B cell (primary cell): ENCODE data around the gene STK4. TPM values are rescaled to one million over a fixed set of nuclear protein-coding genes. Genes with fewer than 3 reads are reported as not detected.

ENCODE experiments used
- ATAC-seq: fragments of 200-7000 bp; cut with Tn5 transposase; one replicate; pipeline ENCODE4 v1.10.0; 2021; ENCODE audit warnings: low read depth, mild to moderate bottlenecking, moderate number of reproducible peaks, moderate library complexity
- CTCF ChIA-PET: fragments of 350-600 bp; sonication (Branson Sonifier 250); formaldehyde crosslinking; loops from one replicate; lab custom pipeline; 2021; ENCODE audit warnings: antibody characterized with exemption, inconsistent platforms; lab: Charles Lee
- POLR2A ChIA-PET: fragments of 350-600 bp; sonication (Branson Sonifier 250); formaldehyde crosslinking; loops from one replicate; lab custom pipeline; 2021; ENCODE audit warnings: antibody characterized with exemption; lab: Charles Lee
- DNase-seq: peaks from one replicate; pipeline ENCODE4 v3.0.0; 2013
- H2AFZ ChIP-seq: 2 replicates; pipeline ENCODE4 v1.6.1; 2012; ENCODE audit warnings: mild to moderate bottlenecking, low read depth, low read length; ENCODE audit not compliant: insufficient read depth, poor library complexity, severe bottlenecking
- H3K27ac ChIP-seq, 2 donors: 1 replicate in 1 of 2; 2 replicates in 1 of 2; pipeline ENCODE4 v1.5.1; 2012 to 2013; ENCODE audit warnings: low read length in 2 of 2, mild to moderate bottlenecking in 2 of 2, moderate library complexity in 1 of 2
- H3K27me3 ChIP-seq, 4 experiments: fragments of 200-600 bp in 1 of 4; sonication (generic) in 1 of 4; replicated peaks in 1 of 4; 1 replicate in 2 of 4; 2 replicates in 2 of 4; pipeline versions ENCODE4 v1.6.1 to v1.7.0; 2013 to 2016; ENCODE audit warnings: low read length in 3 of 4, mild to moderate bottlenecking in 2 of 4, mixed read lengths in 1 of 4, moderate library complexity in 1 of 4; ENCODE audit not compliant: insufficient read depth in 4 of 4, control insufficient read depth in 3 of 4; ENCODE audit errors: control extremely low read depth in 1 of 4
- H3K36me3 ChIP-seq, 2 experiments: replicated peaks in 1 of 2; 1 replicate in 1 of 2; 2 replicates in 1 of 2; pipeline versions ENCODE4 v1.6.1 to v1.7.1; 2013; ENCODE audit warnings: low read length in 1 of 2; ENCODE audit not compliant: insufficient read depth in 2 of 2, control insufficient read depth in 1 of 2; ENCODE audit errors: control extremely low read depth in 1 of 2, extremely low read depth in 1 of 2
- H3K4me1 ChIP-seq, 2 donors: fragments of 200-600 bp in 1 of 2; sonication (generic) in 1 of 2; 1 replicate in 1 of 2; 2 replicates in 1 of 2; pipeline versions ENCODE4 v1.5.1 to v1.6.1; 2013 to 2017; ENCODE audit warnings: low read length in 2 of 2; ENCODE audit not compliant: control insufficient read depth in 2 of 2, insufficient read depth in 2 of 2
- H3K4me2 ChIP-seq: replicated peaks from 2 replicates; pipeline ENCODE3; 2012; ENCODE audit warnings: mild to moderate bottlenecking, low read depth, low read length; ENCODE audit not compliant: poor library complexity, severe bottlenecking
- H3K4me3 ChIP-seq, 5 experiments: fragments of 200-600 bp in 1 of 5; sonication (generic) in 1 of 5; 1 replicate in 3 of 5; 2 replicates in 2 of 5; pipeline versions ENCODE4 v1.5.1 to v1.7.0; 2011 to 2016; ENCODE audit warnings: low read length in 4 of 5, mild to moderate bottlenecking in 4 of 5, low read depth in 2 of 5, control low read depth in 1 of 5, moderate library complexity in 1 of 5; ENCODE audit not compliant: insufficient read depth in 1 of 5; ENCODE audit errors: control extremely low read depth in 1 of 5, extremely low read depth in 1 of 5
- H3K79me2 ChIP-seq: fragments of 200-600 bp; sonication (generic); one replicate; pipeline ENCODE4 v1.6.0; 2016; ENCODE audit warnings: low read length; ENCODE audit not compliant: control insufficient read depth, insufficient read depth
- H3K9ac ChIP-seq: fragments of 200-600 bp; sonication (generic); 2 replicates; pipeline ENCODE4 v1.6.1; 2017; ENCODE audit warnings: mild to moderate bottlenecking, low read length, moderate library complexity
- H3K9me3 ChIP-seq, 3 donors: one replicate each; pipeline versions ENCODE4 v1.6.1 to v1.7.1; 2013; ENCODE audit warnings: low read length in 2 of 3; ENCODE audit not compliant: control insufficient read depth in 2 of 3, insufficient read depth in 1 of 3; ENCODE audit errors: control extremely low read depth in 1 of 3
- H4K20me1 ChIP-seq: 2 replicates; pipeline ENCODE4 v1.6.0; 2012; ENCODE audit warnings: mild to moderate bottlenecking, low read length; ENCODE audit not compliant: insufficient read depth, control insufficient read depth, poor library complexity, severe bottlenecking
- H3K27ac Mint-ChIP-seq: one replicate; pipeline ENCODE4 v1.8.0; 2021; ENCODE audit warnings: mixed read lengths
- H3K27me3 Mint-ChIP-seq: one replicate; pipeline ENCODE4 v1.8.0; 2021; ENCODE audit warnings: mixed read lengths
- H3K4me1 Mint-ChIP-seq: one replicate; pipeline ENCODE4 v1.8.0; 2021; ENCODE audit warnings: mixed read lengths
- H3K4me3 Mint-ChIP-seq: one replicate; pipeline ENCODE4 v1.8.0; 2021; ENCODE audit warnings: mixed read lengths
- H3K9me3 Mint-ChIP-seq: one replicate; pipeline ENCODE4 v1.8.0; 2022; ENCODE audit warnings: mixed read lengths; ENCODE audit not compliant: insufficient read depth
- CTCF ChIP-seq: fragments of 200-600 bp; IDR thresholded peaks from one replicate; pipeline ENCODE4 v1.8.0; 2022; ENCODE audit warnings: antibody characterized with exemption, mild to moderate bottlenecking
- EZH2 ChIP-seq: IDR thresholded peaks from 2 replicates; pipeline ENCODE4 v1.6.1; 2012; ENCODE audit warnings: borderline replicate concordance, low read depth, mild to moderate bottlenecking, moderate library complexity, low read length; ENCODE audit not compliant: insufficient read depth, poor library complexity, severe bottlenecking
- WGBS: methylation state at CpG from one replicate; pipeline ENCODE4 v1.1.5; 2013; ENCODE audit warnings: missing lambda C conversion rate; ENCODE audit not compliant: insufficient coverage; 5-methylcytosine and 5-hydroxymethylcytosine counted together
- intact Hi-C: fragments of 100-400 bp; cut with micrococcal nuclease; formaldehyde crosslinking; loops from one replicate; pipeline ENCODE4 v1.10.0; 2022
- polyA plus RNA-seq: library from polyadenylated mRNA; depleted of rRNA; stranded (reverse); fragments of >200 nt; gene quantifications from 2 replicates; pipeline ENCODE4 v1.2.3, GENCODE V29; 2012
- total RNA-seq, 2 donors: library from RNA; stranded (reverse); fragments of 120-200 nt in 1 of 2; gene quantifications; 1 replicate in 1 of 2; 2 replicates in 1 of 2; pipeline versions ENCODE4 v1.2.3 to v1.2.4, GENCODE V29; 2013 to 2022

Gene STK4
- total and polyA plus RNA-seq, 2 donors (not counting 1 experiment from before 2014, with no cell fraction given): 38.9 to 324 TPM

- H3K9me3 ChIP-seq: no peaks in the 10 kb centered on the region
- ChIA-PET POLR2A (interaction anchor here (1.0 kb wide), 1 partner anchor 10 kb away, joined by 6 read pairs; no protein-coding TSS in a partner anchor), CTCF (interaction anchor here (0.7 to 2.5 kb wide), 6 partner anchors 12 to 138 kb away, joined by 3 to 11 read pairs (median 5); no protein-coding TSS in a partner anchor)
- no peaks in the 10 kb centered on the region for H3K27me3 Mint-ChIP-seq
- no peak for DNase-seq
- no peaks in the 10 kb centered on the region for H3K27me3 ChIP-seq
- H3K9ac ChIP-seq: no peak overlapping the region
- no peak for ATAC-seq
- peaks cover 1 to 37% of the 10 kb centered on the region in 2 experiments for H3K36me3 ChIP-seq
- H2AFZ ChIP-seq: no peak overlapping the region
- H4K20me1 ChIP-seq: peaks cover 16% of the 10 kb centered on the region
- peaks cover 66% of the 10 kb centered on the region for H3K4me1 Mint-ChIP-seq
- no peak for TF ChIP-seq EZH2
- no peak for TF ChIP-seq CTCF
- H3K9me3 Mint-ChIP-seq: no peaks in the 10 kb centered on the region
- H3K27ac ChIP-seq: no peak overlapping the region
- peak overlapping the region; percentile 43 for H3K27ac Mint-ChIP-seq
- peaks cover 44 to 52% of the 10 kb centered on the region in 2 donors for H3K4me1 ChIP-seq
- 97% methylated on average over 6 of the region's 8 CpGs for WGBS
- no peak overlapping the region for H3K4me3 ChIP-seq
- H3K4me2 ChIP-seq: peak overlapping the region; percentile 79
- H3K79me2 ChIP-seq: peaks cover 73% of the 10 kb centered on the region
- intact Hi-C loops: loop anchor here (5.0 kb wide), 1 partner anchor 39 kb away; no protein-coding TSS in a partner anchor
- peak overlapping the region; percentile 92 for H3K4me3 Mint-ChIP-seq
Measured at GRCh38 chr20:44958276-44958675, 8.0 kb upstream of the STK4 start.

GRCh38 chr20:44959082-44959637 is 7.2 kb upstream of the STK4 start:
- no peak for ATAC-seq
- peaks cover 1 to 28% of the 10 kb centered on the region in 2 experiments for H3K36me3 ChIP-seq
- Mint-ChIP-seq H3K27ac (peak overlapping the region; percentile 89), H3K27me3 (no peaks in the 10 kb centered on the region), H3K4me3 (peak overlapping the region; percentile 92), H3K9me3 (no peaks in the 10 kb centered on the region), H3K4me1 (peaks cover 65% of the 10 kb centered on the region)
- POLR2A ChIA-PET: interaction anchor here (0.6 to 2.0 kb wide), 4 partner anchors 8 to 976 kb away, joined by 4 to 9 read pairs (median 4); no protein-coding TSS in a partner anchor
- 52% methylated on average over 5 of the region's 8 CpGs for WGBS
- CTCF ChIA-PET: interaction anchor here (1.1 to 2.5 kb wide), 6 partner anchors 13 to 137 kb away, joined by 3 to 11 read pairs (median 5); no protein-coding TSS in a partner anchor
- peak overlapping the region; percentile 73 for H3K9ac ChIP-seq
- TF ChIP-seq EZH2 (no peak), CTCF (no peak)
- peaks cover 64% of the 10 kb centered on the region for H3K79me2 ChIP-seq
- H3K4me2 ChIP-seq: peak overlapping the region; percentile 79
- peaks cover 49 to 60% of the 10 kb centered on the region in 2 donors for H3K4me1 ChIP-seq
- DNase-seq: no peak
- H3K9me3 ChIP-seq: no peaks in the 10 kb centered on the region
- H3K27me3 ChIP-seq: no peaks in the 10 kb centered on the region
- intact Hi-C loops: loop anchor here (1.0 to 5.0 kb wide), 2 partner anchors 8 to 38 kb away; no protein-coding TSS in a partner anchor
- H3K27ac ChIP-seq: peak overlapping the region in 1 of 2 donors; percentile 70
- H4K20me1 ChIP-seq: peaks cover 16% of the 10 kb centered on the region
- H2AFZ ChIP-seq: peak overlapping the region; percentile 74
- H3K4me3 ChIP-seq: peak overlapping the region; percentile 36 to 93 (median 82)
